ENCODE data around the gene CCM2L. TPM values are rescaled to one million over a fixed set of nuclear protein-coding genes. Genes with fewer than 3 reads are reported as not detected.

CCM2L gene
- total RNA-seq, 2 donors from 2014 or later, result 5.2 to 7.8 TPM

DNA sequence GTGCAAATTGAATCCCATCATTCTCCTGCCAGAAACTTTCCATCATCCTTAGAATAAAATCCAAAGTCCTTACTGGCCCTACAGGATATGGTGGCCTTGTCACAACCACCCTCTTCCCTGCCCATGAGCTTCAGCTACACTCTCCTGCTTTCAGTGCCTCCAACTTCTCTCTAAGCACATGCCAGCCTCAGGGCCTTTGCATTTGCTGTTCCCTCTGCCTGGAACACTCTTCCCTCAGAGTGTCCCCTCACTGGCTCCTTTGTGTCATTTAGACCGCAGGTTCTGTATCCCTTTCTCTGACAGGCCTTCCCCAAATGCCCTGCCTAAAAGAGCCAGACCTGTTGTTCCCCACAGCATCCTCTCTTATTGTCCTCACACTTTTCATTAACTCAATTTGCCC, 60.0 kb downstream of the CCM2L start:
- no peak for DNase-seq

DNA sequence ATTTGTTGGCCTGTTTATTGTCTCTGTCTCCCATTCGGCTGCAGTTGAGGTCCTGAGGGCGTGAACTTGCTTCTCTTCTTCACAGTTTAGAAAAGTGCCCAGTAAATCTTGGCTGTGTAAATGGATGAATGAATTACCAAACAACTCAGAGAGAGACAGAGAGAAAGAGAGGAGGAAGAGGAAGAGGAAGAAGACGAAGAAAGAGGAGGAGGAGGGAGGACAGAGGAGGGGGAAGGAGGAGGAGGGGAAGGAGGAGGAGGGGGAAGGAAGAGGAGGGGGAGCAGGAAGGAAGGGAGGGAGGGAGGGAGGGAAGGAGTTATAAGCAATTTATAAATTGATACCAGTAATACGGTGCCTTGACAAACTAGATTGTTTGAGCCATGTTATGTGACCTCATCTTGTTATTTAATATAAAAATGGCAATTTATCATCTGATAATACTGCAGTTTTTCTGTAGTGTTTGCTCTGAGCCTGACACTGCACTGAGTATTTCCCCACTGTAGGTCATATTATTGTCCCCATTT, 60.5 kb downstream of the CCM2L start:
- Histone ChIP-seq H3K9me3 (ENCODE audit: control insufficient read depth, low read length) (no peaks in the 10 kb centered on the region), H3K9ac (ENCODE audit: extremely low read depth, low read length, poor library complexity, severe bottlenecking) (no peak overlapping the region), H3K36me3 (ENCODE audit: control insufficient read depth, insufficient read depth, low read length) (no peaks in the 10 kb centered on the region), H3K4me1 (ENCODE audit: control insufficient read depth, insufficient read depth, low read length) (no peaks in the 10 kb centered on the region), H3K27ac (ENCODE audit: low read depth, low read length) (no peak overlapping the region), H3K27me3 (ENCODE audit: control insufficient read depth, insufficient read depth, low read length, poor library complexity, severe bottlenecking) (no peaks in the 10 kb centered on the region), H3K4me3 (ENCODE audit: low read length) (no peak overlapping the region)
- H3K27ac Mint-ChIP-seq, result no peak overlapping the region
- no peaks in the 10 kb centered on the region for H3K4me1 Mint-ChIP-seq
- H3K27me3 Mint-ChIP-seq (ENCODE audit: insufficient read depth), result peaks cover 15% of the 10 kb centered on the region
- TF ChIP-seq, protein P1, sequence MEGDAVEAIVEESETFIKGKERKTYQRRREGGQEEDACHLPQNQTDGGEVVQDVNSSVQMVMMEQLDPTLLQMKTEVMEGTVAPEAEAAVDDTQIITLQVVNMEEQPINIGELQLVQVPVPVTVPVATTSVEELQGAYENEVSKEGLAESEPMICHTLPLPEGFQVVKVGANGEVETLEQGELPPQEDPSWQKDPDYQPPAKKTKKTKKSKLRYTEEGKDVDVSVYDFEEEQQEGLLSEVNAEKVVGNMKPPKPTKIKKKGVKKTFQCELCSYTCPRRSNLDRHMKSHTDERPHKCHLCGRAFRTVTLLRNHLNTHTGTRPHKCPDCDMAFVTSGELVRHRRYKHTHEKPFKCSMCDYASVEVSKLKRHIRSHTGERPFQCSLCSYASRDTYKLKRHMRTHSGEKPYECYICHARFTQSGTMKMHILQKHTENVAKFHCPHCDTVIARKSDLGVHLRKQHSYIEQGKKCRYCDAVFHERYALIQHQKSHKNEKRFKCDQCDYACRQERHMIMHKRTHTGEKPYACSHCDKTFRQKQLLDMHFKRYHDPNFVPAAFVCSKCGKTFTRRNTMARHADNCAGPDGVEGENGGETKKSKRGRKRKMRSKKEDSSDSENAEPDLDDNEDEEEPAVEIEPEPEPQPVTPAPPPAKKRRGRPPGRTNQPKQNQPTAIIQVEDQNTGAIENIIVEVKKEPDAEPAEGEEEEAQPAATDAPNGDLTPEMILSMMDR (conservative IDR thresholded peaks at IDR 0.05), result no peak
- WGBS, 2 experiments (ENCODE audit: insufficient coverage in 1 of 2, insufficient read length in 1 of 2), result 70 to 83% methylated on average over 3 to 4 of the region's 4 CpGs
- no peaks in the 10 kb centered on the region for H3K36me3 Mint-ChIP-seq (ENCODE audit: low read depth)
- DNase-seq, result no peak
- no peaks in the 10 kb centered on the region for H3K9me3 Mint-ChIP-seq
- H3K4me3 Mint-ChIP-seq, result no peak overlapping the region

More for the DNA sequence above, 60.0 kb downstream of the CCM2L start:
- Histone ChIP-seq H3K27me3 (ENCODE audit: control insufficient read depth, insufficient read depth, low read length, poor library complexity, severe bottlenecking) (no peaks in the 10 kb centered on the region), H3K4me3 (ENCODE audit: low read length) (no peak overlapping the region), H3K9me3 (ENCODE audit: control insufficient read depth, low read length) (no peaks in the 10 kb centered on the region), H3K36me3 (ENCODE audit: control insufficient read depth, insufficient read depth, low read length) (no peaks in the 10 kb centered on the region), H3K9ac (ENCODE audit: extremely low read depth, low read length, poor library complexity, severe bottlenecking) (no peak overlapping the region), H3K4me1 (ENCODE audit: control insufficient read depth, insufficient read depth, low read length) (no peaks in the 10 kb centered on the region), H3K27ac (ENCODE audit: low read depth, low read length) (no peak overlapping the region)
- no peak overlapping the region for H3K4me3 Mint-ChIP-seq
- H3K4me1 Mint-ChIP-seq, result no peaks in the 10 kb centered on the region
- H3K27ac Mint-ChIP-seq, result no peak overlapping the region
- H3K9me3 Mint-ChIP-seq, result no peaks in the 10 kb centered on the region
- TF ChIP-seq, protein P1 (conservative IDR thresholded peaks at IDR 0.05), result no peak
- H3K27me3 Mint-ChIP-seq (ENCODE audit: insufficient read depth), result peaks cover 13% of the 10 kb centered on the region
- 92 to 100% methylated on average over 1 of the region's 1 CpG for WGBS, 2 experiments (ENCODE audit: insufficient coverage in 1 of 2, insufficient read length in 1 of 2)
- H3K36me3 Mint-ChIP-seq (ENCODE audit: low read depth), result no peaks in the 10 kb centered on the region

DNA sequence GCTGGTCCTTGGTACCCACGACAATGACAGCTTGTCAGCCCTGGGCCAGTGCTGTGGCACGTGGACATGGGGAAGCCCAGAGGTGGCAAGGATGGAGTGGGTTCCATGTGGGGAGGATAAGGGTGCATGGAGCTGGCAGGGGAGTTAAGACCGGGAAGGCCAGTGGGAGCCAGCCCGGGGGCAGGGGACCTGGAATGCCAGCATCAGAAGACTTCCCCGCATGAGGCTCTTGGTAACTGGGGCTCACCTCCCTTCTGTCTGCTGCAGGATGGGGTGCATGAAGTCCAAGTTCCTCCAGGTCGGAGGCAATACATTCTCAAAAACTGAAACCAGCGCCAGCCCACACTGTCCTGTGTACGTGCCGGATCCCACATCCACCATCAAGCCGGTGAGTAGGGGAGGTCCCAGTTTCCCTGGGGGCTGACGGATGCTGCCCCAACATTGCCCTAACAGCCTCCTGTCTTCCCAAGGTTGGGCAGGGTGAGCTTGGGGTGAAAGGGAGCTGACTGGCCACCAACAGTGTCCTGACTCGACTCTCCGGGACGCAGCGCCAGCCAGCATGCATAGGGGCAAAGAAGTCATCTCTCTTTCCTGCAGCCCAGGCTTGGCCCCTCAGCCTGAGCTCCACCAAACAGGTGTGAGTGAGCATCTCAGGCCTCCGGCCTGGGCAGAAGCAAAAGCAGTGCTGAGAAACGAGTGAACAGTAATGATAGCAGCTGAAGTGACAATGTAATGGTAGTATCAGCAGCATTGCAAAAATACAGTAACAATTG, 61.3 kb downstream of the CCM2L start:
- no peaks in the 10 kb centered on the region for H3K9me3 ChIP-seq (ENCODE audit: control insufficient read depth, low read length)
- Mint-ChIP-seq H3K4me3 (no peak overlapping the region), H3K27me3 (ENCODE audit: insufficient read depth) (peaks cover 19% of the 10 kb centered on the region), H3K27ac (no peak overlapping the region), H3K4me1 (no peaks in the 10 kb centered on the region), H3K36me3 (ENCODE audit: low read depth) (no peaks in the 10 kb centered on the region), H3K9me3 (no peaks in the 10 kb centered on the region)
- H3K9ac ChIP-seq (ENCODE audit: extremely low read depth, low read length, poor library complexity, severe bottlenecking), result no peak overlapping the region
- no peak for DNase-seq
- no peak overlapping the region for H3K4me3 ChIP-seq (ENCODE audit: low read length)
- no peaks in the 10 kb centered on the region for H3K36me3 ChIP-seq (ENCODE audit: control insufficient read depth, insufficient read depth, low read length)
- H3K27ac ChIP-seq (ENCODE audit: low read depth, low read length), result no peak overlapping the region
- no peaks in the 10 kb centered on the region for H3K4me1 ChIP-seq (ENCODE audit: control insufficient read depth, insufficient read depth, low read length)
- no peaks in the 10 kb centered on the region for H3K27me3 ChIP-seq (ENCODE audit: control insufficient read depth, insufficient read depth, low read length, poor library complexity, severe bottlenecking)
- WGBS, 2 experiments (ENCODE audit: insufficient coverage in 1 of 2, insufficient read length in 1 of 2), result 87 to 95% methylated on average over 8 to 17 of the region's 17 CpGs
- TF ChIP-seq, protein P1 (conservative IDR thresholded peaks at IDR 0.05), result no peak
